Keratinocyte (primary cell): ENCODE data around the gene PARP3. TPM values are rescaled to one million over a fixed set of nuclear protein-coding genes. Genes with fewer than 3 reads are reported as not detected.

Experiments
- DNase-seq: peaks from one replicate; pipeline ENCODE4 v3.0.0-alpha.2; 2011; ENCODE audit warnings: low read depth, missing footprints, low spot score
- FAIRE-seq: peaks from 2 replicates; lab custom pipeline; 2011; peaks lifted over from hg19 to GRCh38; lab: Jason Lieb, UNC
- H2AFZ ChIP-seq: 2 replicates; pipeline ENCODE4 v1.6.0; 2012; ENCODE audit warnings: low read length, control low read depth, inconsistent platforms; ENCODE audit not compliant: control insufficient read depth
- H3K27ac ChIP-seq: 2 replicates; pipeline ENCODE4 v1.5.1; 2011; ENCODE audit warnings: low read length; ENCODE audit not compliant: control insufficient read depth, insufficient read depth
- H3K27me3 ChIP-seq: 3 replicates; pipeline ENCODE4 v1.6.0; 2011; ENCODE audit warnings: low read length; ENCODE audit not compliant: control insufficient read depth, insufficient read depth; ENCODE audit errors: extremely low read depth
- H3K36me3 ChIP-seq, 2 experiments: 2 replicates in 1 of 2; 3 replicates in 1 of 2; pipeline ENCODE4 v1.5.1; 2011; ENCODE audit warnings: low read length in 2 of 2, mild to moderate bottlenecking in 1 of 2; ENCODE audit not compliant: control insufficient read depth in 2 of 2, insufficient read depth in 2 of 2; ENCODE audit errors: extremely low read depth in 1 of 2
- H3K4me1 ChIP-seq: 3 replicates; pipeline ENCODE4 v1.5.1; 2011; ENCODE audit warnings: low read length; ENCODE audit not compliant: control insufficient read depth, insufficient read depth; ENCODE audit errors: extremely low read depth
- H3K4me2 ChIP-seq: 3 replicates; pipeline ENCODE4 v1.6.0; 2011; ENCODE audit warnings: low read depth, low read length; ENCODE audit not compliant: control insufficient read depth, insufficient read depth; ENCODE audit errors: extremely low read depth
- H3K4me3 ChIP-seq, 3 experiments: fragments of 200-600 bp in 1 of 3; sonication (generic) in 1 of 3; 2 replicates in 2 of 3; 3 replicates in 1 of 3; pipeline ENCODE4 v1.5.1; 2011 to 2016; ENCODE audit warnings: low read length in 3 of 3, mild to moderate bottlenecking in 3 of 3, control low read depth in 2 of 3, inconsistent platforms in 1 of 3, low read depth in 1 of 3, mixed read lengths in 1 of 3, mixed run types in 1 of 3, moderate library complexity in 1 of 3; ENCODE audit not compliant: control insufficient read depth in 2 of 3, insufficient read depth in 2 of 3; ENCODE audit errors: extremely low read depth in 1 of 3
- H3K79me2 ChIP-seq: 2 replicates; pipeline ENCODE4 v1.6.0; 2012; ENCODE audit warnings: low read length; ENCODE audit not compliant: control insufficient read depth, insufficient read depth
- H3K9ac ChIP-seq: 3 replicates; pipeline ENCODE4 v1.6.0; 2011; ENCODE audit warnings: low read length; ENCODE audit not compliant: control insufficient read depth, insufficient read depth; ENCODE audit errors: extremely low read depth
- H3K9me1 ChIP-seq: 3 replicates; pipeline ENCODE4 v1.6.0; 2011; ENCODE audit warnings: low read length; ENCODE audit not compliant: control insufficient read depth, insufficient read depth; ENCODE audit errors: extremely low read depth
- H3K9me3 ChIP-seq: 2 replicates; pipeline ENCODE4 v1.5.1; 2012; ENCODE audit warnings: low read depth, low read length; ENCODE audit not compliant: control insufficient read depth
- H4K20me1 ChIP-seq: 3 replicates; pipeline ENCODE4 v1.6.0; 2011; ENCODE audit warnings: low read length; ENCODE audit not compliant: control insufficient read depth, insufficient read depth; ENCODE audit errors: extremely low read depth
- CTCF ChIP-seq, 3 experiments: IDR thresholded peaks in 1 of 3; conservative IDR thresholded peaks in 1 of 3; optimal IDR thresholded peaks in 1 of 3; 2 replicates in 2 of 3; 3 replicates in 1 of 3; pipeline versions ENCODE3 to v1.5.1; 2011; ENCODE audit warnings: low read length in 3 of 3, mild to moderate bottlenecking in 3 of 3, moderate library complexity in 2 of 3, control low read depth in 1 of 3, inconsistent platforms in 1 of 3; ENCODE audit not compliant: insufficient read depth in 2 of 3; ENCODE audit errors: extremely low read depth in 1 of 3
- EZH2 ChIP-seq: IDR thresholded peaks from one replicate; pipeline ENCODE4 v1.6.1; 2012; ENCODE audit warnings: inconsistent platforms, mild to moderate bottlenecking, low read length, moderate library complexity
- dilution Hi-C: fragments of 300-500 bp; cut with MboI; formaldehyde crosslinking; loops from one replicate; pipeline ENCODE4 v1.7.0; 2020; ENCODE audit warnings: low sequenced_read_pairs; ENCODE audit not compliant: extremely low pct_ligation_motif_present
- polyA plus RNA-seq, 5 experiments: library from polyadenylated mRNA; depleted of rRNA in 3 of 5; stranded (reverse) in 3 of 5; stranded (forward) in 1 of 5; unstranded in 1 of 5; fragments of >200 nt; gene quantifications; 1 replicate in 1 of 5; 2 replicates in 3 of 5; 3 replicates in 1 of 5; pipeline versions ENCODE4 v1.2.1 to v1.2.3, GENCODE V29; 2011 to 2012; ENCODE audit warnings: missing spikeins in 2 of 5, low read depth in 1 of 5, low replicate concordance in 1 of 5

Gene PARP3
- polyA plus RNA-seq, 1 donor (not counting 4 experiments of a cell fraction or from before 2014, with no cell fraction given): 6.4 TPM

GRCh38 chr3:51943451-51944391, 1.6 kb downstream of the PARP3 start:
- dilution Hi-C loops: no loop called here
- H3K4me3 ChIP-seq: no peak overlapping the region
- H3K4me2 ChIP-seq: no peak overlapping the region
- no peaks in the 10 kb centered on the region for H3K9me3 ChIP-seq
- H3K79me2 ChIP-seq: peaks cover 28% of the 10 kb centered on the region
- no peaks in the 10 kb centered on the region for H3K27me3 ChIP-seq
- DNase-seq (no peak), FAIRE-seq (no peak)
- peaks cover 22% of the 10 kb centered on the region for H3K4me1 ChIP-seq
- H3K36me3 ChIP-seq: peaks cover 2 to 5% of the 10 kb centered on the region in 2 experiments
- H4K20me1 ChIP-seq: no peaks in the 10 kb centered on the region
- TF ChIP-seq EZH2: no peak
- TF ChIP-seq CTCF (optimal IDR thresholded peaks at IDR 0.05 in 1 of 3, IDR thresholded peaks at IDR 0.05 in 1 of 3, conservative IDR thresholded peaks at IDR 0.05 in 1 of 3; ENCODE audit: extremely low read depth in 1 of 3, insufficient read depth in 2 of 3, low read length in 3 of 3): no peak
- peaks cover 2% of the 10 kb centered on the region for H3K9me1 ChIP-seq
- H3K27ac ChIP-seq: no peak overlapping the region
- H2AFZ ChIP-seq: no peak overlapping the region
- no peak overlapping the region for H3K9ac ChIP-seq

- dilution Hi-C loops: no loop called here
- DNase-seq: no peak
- Histone ChIP-seq H3K4me1 (peaks cover 22% of the 10 kb centered on the region), H4K20me1 (no peaks in the 10 kb centered on the region), H3K9ac (no peak overlapping the region), H3K9me3 (no peaks in the 10 kb centered on the region), H3K79me2 (peaks cover 21% of the 10 kb centered on the region), H3K9me1 (peaks cover 2% of the 10 kb centered on the region), H3K27me3 (no peaks in the 10 kb centered on the region), H3K36me3 (peaks cover 1 to 4% of the 10 kb centered on the region in 2 experiments), H3K4me3 (no peak overlapping the region), H2AFZ (no peak overlapping the region), H3K27ac (no peak overlapping the region), H3K4me2 (no peak overlapping the region)
- FAIRE-seq: no peak
- TF ChIP-seq CTCF (optimal IDR thresholded peaks at IDR 0.05 in 1 of 3, IDR thresholded peaks at IDR 0.05 in 1 of 3, conservative IDR thresholded peaks at IDR 0.05 in 1 of 3; ENCODE audit: extremely low read depth in 1 of 3, insufficient read depth in 2 of 3, low read length in 3 of 3) (no peak), EZH2 (no peak)
Observed at GRCh38 chr3:51944451-51945021, 2.4 kb downstream of the PARP3 start.
